ENCODE measurements around the gene ILF3.

ILF3 gene

DNA sequence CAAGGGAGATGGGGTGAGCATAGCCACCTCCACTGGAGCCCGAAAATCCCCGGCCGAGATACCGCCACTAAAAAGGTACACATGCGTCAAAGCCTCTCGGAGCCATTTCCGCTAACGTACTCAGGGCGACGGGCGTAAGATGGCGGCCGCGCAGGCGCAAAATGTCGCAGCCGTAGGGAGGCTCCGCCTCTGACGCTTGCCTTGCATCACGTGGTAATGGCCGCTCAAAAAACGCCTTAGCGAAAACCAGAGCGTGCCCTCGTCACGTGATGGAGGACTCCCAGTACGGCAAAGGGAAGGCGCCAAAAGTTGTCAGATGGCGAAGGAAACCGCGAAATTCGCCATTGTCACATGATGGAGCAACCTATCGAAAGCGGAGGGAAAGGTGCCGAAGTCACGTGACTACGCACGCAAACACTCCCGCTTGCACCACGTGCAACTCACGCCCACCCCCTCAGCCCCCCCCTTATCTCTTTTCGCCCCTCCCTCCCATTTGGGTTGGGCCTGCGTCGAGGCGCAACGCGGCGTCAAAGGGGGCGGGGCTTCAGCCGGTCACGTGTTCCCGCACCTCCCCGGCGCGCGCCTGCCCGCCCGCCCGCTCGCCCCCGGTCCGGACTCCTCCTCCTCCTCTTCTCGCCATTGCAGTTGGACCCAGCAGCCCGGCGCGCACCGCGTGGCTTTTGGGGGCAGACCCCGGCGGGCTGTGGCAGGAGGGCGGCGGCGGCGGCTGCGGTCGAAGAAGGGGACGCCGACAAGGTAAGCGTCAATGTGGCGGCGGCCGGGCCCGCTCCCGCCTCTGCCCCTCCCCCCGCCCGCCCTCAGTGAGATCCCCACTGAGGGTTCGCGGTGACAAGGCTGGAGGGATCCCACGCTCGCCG lies at the start of gene ILF3:
TSS of gene ILF3 (plus strand) at position 615 of the 878 bp plus-strand sequence. CDS start 16,260 bp downstream, outside the sequence.
- peak; percentile 98 to 100 for DNase-seq (ENCODE audit: low read depth in 1 of 2, low spot score in 1 of 2)

DNA sequence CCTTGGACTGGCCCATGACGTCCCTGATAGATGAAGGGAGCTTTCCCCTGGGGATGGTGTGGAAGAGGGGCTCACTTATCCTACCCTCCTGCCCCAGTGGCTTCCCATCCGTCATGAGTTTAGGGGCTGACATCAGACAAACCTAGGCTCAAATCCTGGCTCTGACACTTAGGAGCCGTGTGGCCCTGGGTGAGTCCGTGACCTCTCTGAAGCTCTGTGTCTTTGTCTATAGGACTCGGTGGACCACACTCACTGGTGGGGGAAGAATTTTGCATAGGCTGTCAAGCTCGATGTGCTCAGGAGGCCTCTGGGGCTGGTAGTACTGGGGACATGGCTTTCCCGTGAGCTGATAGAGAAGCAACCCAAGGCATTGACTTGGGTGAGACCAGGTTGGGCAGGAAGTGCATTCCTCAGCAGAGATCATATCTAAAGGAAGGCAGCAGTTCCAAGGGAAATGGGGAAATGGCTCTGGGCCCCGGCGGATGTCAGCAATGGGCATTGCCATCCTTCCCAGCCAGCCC lies 49.6 kb upstream of the ILF3 start:
- no peak for DNase-seq (ENCODE audit: low read depth in 1 of 2, low spot score in 1 of 2)

DNA sequence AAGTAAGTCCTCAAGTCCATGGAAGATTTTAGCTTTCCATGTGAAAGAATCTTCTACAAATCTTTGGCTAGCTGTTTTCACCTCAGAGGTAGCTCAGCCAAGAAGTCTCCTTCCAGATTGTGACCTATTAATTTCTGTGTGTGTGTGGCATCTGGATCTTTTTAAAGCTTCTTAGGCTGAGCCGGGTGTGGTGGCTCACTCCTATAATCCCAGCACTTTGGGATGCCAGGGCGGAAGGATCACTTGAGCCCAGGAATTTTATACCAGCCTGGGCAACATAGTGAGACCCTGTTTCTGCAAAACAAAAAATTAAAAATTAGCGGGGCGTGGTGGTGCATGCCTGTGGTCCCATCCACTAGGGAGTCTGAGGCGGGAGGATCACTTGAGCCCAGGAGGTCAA lies 42.2 kb upstream of the ILF3 start:
- no peak for DNase-seq (ENCODE audit: low read depth in 1 of 2, low spot score in 1 of 2)

DNA sequence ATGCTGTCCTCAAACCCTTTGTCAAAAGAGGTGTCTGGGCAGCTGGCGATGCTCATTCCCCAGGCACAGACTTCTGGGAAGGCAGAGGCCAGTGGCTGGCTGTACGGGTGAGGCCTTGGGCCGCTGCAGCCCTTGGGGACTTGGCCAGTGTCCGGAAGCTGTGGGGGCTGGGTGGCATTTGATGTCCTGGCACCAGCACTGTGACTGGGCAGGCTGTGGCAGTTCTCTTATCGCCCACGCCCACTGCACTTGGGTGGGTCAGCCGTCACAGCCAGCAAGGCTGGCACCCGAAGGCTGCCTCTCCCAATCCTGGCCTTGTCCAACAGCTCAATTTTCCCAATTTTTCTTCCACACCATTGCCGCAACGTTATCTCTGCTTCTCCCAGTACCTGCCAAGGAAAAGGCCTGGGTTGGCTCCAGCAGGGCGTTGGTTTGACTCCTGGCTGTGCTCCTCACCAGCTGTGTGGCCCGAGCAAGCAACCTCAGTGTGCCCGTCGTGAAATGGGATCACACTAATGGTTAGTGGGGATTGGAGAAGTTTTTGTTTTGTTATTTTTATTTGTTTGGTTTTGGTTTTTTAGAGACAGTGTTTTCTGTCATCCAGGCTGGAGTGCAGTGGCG lies 41.5 kb upstream of the ILF3 start:
- no peak for DNase-seq (ENCODE audit: low read depth in 1 of 2, low spot score in 1 of 2)

DNA sequence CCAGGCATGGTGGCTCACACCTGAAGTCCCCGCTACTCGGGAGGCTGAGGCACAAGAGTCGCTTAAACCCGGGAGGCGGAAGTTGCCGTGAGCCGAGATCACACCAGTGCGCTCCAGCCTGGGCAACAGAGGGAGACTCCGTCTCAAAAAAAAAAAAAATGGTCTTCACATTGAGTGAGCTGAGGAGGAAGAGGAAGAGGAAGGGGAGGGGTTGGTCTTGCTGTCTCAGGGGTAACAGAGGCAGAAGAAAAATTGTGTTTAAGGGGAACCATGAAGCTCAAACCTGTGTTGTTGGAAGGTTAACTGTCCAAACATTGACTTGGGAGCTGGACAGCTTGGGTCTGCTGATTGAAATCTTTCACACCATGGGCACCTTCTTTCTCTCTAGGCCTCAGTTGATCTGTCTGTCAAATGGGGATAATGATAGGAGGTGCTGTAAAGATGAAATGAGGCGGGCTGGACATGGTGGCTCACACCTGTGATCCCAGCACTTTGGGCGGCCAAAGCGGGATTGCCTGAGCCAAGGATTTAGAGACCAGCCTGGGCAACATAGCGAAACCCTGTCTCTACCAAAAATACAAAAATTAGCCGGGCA lies 38.6 kb upstream of the ILF3 start:
- DNase-seq (ENCODE audit: low read depth in 1 of 2, low spot score in 1 of 2) = no peak

DNA sequence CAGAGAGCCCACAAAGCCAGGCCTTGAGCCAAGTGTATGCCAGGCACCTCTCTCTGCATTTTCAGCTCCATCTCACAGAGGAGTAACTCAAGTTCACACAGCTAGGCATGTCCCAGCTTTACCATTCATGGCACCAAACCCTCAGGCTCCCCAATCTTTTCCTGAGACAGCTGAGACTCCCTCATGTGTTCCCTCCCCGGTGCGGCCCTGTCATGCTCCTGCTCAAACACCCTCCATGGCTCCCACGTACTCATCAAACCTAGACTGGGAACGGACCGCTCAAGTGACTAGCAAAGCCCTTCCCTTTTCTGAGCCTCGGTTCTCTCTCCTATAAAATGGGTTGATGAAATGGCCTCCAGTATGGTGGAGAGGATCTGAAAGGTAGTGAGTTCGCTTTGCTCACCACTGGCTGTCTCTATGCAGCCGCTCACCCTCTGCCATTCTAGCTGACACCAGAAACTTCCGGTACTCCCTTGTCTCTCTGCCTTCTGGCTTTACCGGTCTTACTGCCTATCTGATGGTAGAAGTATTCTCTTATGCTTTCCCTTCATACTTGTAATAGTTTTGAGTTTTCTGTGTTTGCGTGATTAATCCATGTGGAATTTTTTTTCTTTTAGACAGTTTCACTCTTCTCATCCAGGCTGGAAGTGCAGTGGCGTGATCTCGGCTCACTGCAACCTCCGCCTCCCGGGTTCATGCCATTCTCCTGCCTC lies 36.6 kb upstream of the ILF3 start:
- DNase-seq (ENCODE audit: low read depth in 1 of 2, low spot score in 1 of 2) = no peak

DNA sequence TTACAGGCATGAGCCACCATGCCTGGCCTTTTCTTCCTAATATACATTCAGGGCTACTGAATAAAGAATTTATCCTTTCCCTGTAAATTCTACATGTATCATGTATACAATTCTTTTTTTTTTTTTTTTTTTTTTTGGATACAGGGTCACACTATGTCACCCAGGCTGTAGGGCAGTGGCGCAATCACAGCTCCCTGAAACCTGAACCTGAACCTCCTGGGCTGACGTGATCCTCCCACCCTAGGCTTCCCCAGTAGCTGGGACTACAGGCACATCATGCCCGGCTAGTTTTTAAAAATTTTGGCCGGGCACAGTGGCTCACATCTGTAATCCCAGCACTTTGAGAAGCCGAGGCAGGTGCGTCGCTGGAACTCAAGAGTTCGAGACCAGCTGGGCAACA lies 35.3 kb upstream of the ILF3 start:
- no peak for DNase-seq (ENCODE audit: low read depth in 1 of 2, low spot score in 1 of 2)

DNA sequence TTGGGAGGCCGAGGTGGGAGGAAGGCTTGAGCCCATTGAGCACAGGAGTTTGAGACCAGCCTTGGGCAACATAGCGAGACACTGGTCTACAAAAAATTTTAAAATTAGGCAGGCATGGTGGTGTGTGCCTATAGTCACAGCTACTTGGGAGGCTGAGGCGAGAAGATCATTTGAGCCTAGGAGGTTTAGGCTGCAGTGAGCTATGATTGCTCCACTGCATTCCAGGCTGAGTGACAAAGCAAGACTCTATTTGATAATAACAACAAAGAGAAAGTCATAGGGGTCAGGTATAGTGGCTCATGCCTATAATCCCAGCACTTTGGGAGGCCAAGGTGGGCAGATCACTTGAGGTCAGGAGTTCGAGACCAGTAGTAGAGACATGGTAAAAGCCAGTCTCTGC lies 33.4 kb upstream of the ILF3 start:
- no peak for DNase-seq (ENCODE audit: low read depth in 1 of 2, low spot score in 1 of 2)

DNA sequence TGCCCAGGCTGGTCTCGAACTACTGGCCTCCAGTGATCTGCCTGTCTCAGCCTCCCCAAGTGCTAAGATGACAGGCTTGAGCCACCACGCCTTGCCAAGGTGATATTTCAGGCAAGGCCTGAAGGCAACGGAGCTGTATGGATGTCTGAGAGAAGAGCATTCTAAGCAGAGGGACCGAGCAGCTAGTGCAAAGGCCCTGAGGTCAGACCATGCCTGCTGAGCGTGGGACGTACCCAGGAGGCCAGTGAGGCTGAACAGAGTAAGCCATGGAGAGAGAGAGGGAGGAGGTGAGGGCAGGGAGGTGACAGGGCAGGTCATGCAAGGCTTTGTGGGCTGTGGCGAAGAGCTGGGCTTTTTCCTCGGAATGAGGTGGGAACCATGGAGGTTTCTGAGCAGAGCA lies 32.2 kb upstream of the ILF3 start:
- no peak for DNase-seq (ENCODE audit: low read depth in 1 of 2, low spot score in 1 of 2)

DNA sequence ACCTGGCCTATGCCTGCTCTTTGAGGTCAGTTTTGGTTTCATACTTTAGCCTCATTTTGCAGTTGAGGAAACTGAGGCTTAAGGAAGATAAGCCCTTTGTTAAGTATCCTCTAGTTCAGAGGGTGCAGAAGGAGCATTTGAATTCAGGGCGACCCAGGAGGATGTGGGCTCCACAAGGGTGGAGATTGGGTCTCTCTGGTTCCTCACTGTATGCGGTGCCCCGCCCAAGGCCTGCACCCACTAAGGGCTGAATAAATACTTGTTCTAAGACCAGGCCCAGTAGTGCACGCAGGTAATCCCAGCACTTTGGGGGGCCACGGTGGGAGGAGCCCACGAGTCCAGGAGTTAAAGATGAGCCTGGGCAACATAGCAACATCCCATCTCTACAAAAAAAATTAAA lies 29.6 kb upstream of the ILF3 start:
- no peak for DNase-seq (ENCODE audit: low read depth in 1 of 2, low spot score in 1 of 2)

DNA sequence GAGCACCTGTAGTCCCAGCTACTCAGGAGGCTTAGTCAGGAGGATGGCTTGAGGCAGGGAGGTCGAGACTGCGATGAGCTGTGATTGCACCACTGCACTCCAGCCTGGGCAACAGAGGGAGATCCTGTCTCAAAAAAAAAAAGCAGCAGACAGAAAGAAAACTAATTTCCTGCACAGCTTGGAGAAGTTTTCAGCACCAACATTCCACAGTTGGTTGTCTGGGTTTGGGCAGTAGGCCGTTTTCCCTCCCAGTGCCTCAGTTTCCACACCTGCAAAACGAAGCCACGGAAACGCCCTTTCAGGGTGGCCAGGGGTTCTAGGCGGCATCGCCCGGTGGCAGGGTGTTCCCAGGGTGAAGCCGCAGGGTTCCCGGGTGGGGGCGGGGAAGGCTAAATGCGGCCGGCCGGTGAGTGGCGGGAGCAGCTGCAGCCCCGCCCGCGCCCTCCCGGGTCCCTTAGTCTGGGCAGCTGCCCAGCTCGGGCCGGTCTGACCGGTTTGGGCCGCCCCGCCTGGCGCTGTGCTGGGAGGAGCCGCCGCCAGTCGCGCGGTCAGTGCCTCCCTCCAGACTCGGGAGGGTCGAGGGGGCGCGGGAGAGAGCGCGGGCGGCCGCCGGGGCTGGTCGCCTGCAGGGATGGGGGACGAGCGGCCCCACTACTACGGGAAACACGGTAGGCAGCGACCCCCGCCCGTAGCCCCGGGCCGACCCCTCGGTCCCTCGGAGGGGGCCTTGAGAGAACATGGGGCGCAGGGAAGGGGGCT lies 29.0 kb upstream of the ILF3 start, which contains the start of gene SLC44A2:
TSS of gene SLC44A2 (plus strand) at position 551 of the 759 bp plus-strand sequence. CDS start at position 632, 81 bp downstream.
- no peak for DNase-seq (ENCODE audit: low read depth in 1 of 2, low spot score in 1 of 2)

DNA sequence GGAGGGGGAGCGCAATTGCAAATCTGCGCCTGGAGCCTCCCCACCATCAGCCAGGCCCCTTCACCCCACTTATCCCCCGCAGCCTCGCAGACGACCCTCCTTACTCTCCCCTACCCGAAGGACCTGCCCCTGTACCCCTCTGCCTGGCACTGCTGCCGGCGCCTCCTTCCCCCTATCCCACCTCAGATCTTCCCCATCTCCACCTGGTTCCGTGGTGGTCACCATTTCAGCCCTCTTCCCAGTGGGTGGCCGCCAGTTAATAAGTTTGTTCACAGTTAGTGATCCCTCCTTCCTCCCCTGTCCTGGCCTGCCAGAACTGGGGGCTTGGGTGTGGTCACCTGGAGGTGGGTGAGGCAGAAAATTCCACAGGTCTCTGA lies 28.4 kb upstream of the ILF3 start:
- no peak for DNase-seq (ENCODE audit: low read depth in 1 of 2, low spot score in 1 of 2)

DNA sequence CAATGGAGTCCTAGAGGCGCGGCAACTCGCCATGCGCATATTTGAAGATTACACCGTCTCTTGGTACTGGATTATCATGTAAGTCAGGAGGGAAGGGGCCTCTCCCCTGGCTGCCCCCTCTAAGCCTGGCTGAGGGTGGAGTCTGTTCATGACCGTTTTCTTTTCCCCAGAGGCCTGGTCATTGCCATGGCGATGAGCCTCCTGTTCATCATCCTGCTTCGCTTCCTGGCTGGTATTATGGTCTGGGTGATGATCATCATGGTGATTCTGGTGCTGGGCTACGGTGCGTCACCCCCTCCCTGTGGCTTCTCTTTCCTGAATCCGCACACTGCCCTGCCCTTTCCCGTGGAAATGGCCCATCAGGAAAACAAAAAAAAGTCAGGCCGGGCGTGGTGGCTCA lies 22.3 kb upstream of the ILF3 start:
- no peak for DNase-seq (ENCODE audit: low read depth in 1 of 2, low spot score in 1 of 2)

DNA sequence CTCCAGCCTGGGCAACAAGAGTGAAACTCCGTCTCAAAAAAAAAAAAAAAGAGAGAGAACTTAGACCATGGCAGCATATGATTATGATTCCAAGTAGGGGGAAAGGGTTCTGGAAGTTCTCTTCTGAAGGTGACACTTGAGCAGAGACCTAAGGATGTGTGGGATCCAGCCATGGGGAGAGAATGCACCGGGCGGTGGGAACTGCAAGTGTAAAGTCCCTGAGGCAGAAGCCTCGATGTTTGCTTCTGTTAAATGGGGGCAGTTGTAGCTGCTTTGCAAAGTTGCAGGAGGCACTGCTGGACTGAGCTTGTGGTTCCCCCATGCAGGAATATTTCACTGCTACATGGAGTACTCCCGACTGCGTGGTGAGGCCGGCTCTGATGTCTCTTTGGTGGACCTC lies 19.7 kb upstream of the ILF3 start:
- no peak for DNase-seq (ENCODE audit: low read depth in 1 of 2, low spot score in 1 of 2)

DNA sequence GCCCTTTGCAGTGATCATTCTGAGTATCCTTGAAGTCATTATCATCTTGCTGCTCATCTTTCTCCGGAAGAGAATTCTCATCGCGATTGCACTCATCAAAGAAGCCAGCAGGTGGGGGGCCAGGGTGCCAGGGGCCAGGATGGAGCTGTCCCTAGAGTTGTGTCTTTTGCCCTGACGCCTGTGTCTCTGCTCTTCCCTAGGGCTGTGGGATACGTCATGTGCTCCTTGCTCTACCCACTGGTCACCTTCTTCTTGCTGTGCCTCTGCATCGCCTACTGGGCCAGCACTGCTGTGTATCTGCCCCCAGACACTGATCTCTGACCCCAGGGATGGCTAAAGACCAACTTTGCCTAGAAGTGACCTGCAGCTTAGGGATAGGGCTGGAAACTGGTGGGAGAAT lies 19.2 kb upstream of the ILF3 start:
- no peak for DNase-seq (ENCODE audit: low read depth in 1 of 2, low spot score in 1 of 2)

DNA sequence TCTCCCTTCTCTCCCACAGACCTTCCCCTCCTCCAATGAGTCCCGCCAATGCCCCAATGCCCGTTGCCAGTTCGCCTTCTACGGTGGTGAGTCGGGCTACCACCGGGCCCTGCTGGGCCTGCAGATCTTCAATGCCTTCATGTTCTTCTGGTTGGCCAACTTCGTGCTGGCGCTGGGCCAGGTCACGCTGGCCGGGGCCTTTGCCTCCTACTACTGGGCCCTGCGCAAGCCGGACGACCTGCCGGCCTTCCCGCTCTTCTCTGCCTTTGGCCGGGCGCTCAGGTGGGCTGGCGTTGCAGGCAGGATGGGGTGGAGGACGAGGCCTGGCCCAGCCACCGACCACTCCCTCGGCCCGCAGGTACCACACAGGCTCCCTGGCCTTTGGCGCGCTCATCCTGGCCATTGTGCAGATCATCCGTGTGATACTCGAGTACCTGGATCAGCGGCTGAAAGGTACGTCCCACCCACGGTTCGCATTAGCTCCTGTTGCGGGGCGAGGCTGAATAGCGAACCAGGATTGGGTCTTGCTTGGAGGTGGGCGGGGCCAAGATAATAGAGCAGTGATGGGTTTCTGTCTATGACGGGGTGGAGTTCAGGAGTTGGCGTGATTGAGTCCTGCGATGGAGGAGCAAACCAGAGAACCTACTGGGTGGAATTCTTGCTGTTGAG lies 17.7 kb upstream of the ILF3 start:
- no peak for DNase-seq (ENCODE audit: low read depth in 1 of 2, low spot score in 1 of 2)

DNA sequence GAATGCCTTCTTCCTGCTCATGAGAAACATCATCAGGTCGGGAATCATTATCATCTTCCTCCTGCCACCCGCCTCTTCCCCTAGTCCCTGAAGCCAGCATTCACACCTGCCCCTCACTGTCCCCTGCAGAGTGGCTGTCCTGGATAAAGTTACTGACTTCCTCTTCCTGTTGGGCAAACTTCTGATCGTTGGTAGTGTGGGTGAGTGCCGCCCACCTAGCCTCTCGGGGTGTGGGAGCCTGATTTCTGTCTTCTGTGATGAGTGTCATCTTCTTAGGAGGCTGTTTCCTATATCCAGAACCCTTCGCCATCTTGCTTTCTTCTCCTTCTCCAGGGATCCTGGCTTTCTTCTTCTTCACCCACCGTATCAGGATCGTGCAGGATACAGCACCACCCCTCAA lies 16.3 kb upstream of the ILF3 start:
- no peak for DNase-seq (ENCODE audit: low read depth in 1 of 2, low spot score in 1 of 2)

DNA sequence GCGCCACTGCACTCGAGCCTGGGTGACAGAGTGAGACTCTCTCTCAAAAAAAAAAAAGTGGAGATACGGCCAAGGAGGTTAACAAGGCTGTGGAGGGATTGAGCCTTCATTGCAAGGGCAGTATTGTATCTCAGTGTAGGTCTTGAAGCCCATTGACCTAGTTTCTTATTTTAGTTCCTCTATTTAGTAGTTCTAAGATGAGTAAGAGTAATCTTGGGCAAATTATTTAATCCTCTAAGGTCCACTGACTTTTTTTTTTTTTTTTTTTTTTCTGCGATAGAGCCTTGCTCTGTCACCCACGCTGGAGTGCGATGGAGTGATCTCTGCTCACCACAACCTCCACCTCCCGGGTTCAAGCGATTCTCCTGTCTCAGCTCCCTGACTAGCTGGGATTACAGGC lies 14.3 kb upstream of the ILF3 start:
- no peak for DNase-seq (ENCODE audit: low read depth in 1 of 2, low spot score in 1 of 2)

DNA sequence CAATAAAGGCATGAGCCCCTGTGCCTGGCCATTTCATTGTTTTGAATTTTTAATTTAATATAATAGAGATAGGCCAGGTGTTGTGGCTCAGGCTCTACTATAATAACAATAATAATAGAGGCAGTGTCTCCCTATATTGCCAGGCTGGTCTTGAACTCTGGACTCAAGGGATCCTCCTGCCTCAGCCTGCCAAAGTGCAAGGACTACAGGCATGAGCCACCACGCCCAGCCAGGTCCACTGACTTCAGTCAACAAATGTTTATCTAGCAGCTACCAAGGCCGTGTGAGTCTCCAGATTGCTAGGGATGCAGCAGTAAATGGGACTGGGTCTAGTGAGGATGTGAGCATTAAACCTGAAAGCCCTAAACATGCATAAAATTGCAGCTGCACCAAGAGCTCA lies 13.8 kb upstream of the ILF3 start:
- no peak for DNase-seq (ENCODE audit: low read depth in 1 of 2, low spot score in 1 of 2)

DNA sequence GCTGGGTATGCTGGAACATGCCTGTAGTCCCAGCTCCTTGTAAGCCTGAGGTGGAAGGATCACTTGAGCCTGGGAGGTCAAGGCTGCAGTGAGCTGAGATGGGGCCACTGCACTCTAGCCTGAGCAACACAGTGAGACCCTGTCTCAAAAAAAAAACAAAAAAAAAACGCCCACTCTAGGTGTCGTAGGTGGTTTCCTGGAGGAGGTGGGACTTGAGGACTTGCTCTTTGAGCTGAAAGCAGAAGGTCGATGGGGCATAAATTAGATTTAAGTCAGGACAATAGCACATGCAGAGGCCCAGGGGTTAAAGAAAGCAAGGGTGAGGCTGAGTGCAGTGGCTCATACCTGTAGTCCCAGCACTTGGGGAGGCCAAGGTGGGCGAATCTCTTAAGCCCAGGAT lies 12.9 kb upstream of the ILF3 start:
- no peak for DNase-seq (ENCODE audit: low read depth in 1 of 2, low spot score in 1 of 2)

Measured in activated CD4-positive, alpha-beta T cell treated with anti-CD3 and anti-CD28 coated beads, Interleukin-2, amount 50 U/mL, for 24 hours (primary cell).